MCF 10A (cell line): ENCODE data around the gene TLR5. TPM values are rescaled to one million over a fixed set of nuclear protein-coding genes. Genes with fewer than 3 reads are reported as not detected.

Experiments used
- BruUV-seq: library from RNA; stranded (reverse); fragments of 400-500 nt; replicated peaks from 2 replicates; lab custom pipeline; 2021; lab: Mats Ljungman, UMichigan
- CTCF ChIA-PET: fragments of 300-600 bp; sonication (Branson Sonifier 250); formaldehyde crosslinking; extraction: SDS; loops from one replicate; lab custom pipeline; 2021; ENCODE audit warnings: antibody characterized with exemption, inconsistent platforms; lab: Yijun Ruan, JAX
- POLR2A ChIA-PET: fragments of 300-600, 350-650 bp; sonication (Branson Sonifier 250); formaldehyde crosslinking; extraction: SDS; loops from one replicate; lab custom pipeline; 2020; ENCODE audit warnings: antibody characterized with exemption, inconsistent platforms; lab: Yijun Ruan, JAX
- DNase-seq: peaks from one replicate; pipeline ENCODE4 v3.0.0-alpha.2; 2018; ENCODE audit not compliant: unreplicated experiment
- H3K27ac Mint-ChIP-seq: one replicate; pipeline ENCODE4 v1.8.0; 2022; ENCODE audit warnings: mild to moderate bottlenecking, low read depth, mixed read lengths; ENCODE audit not compliant: unreplicated experiment
- H3K27me3 Mint-ChIP-seq: one replicate; pipeline ENCODE4 v1.8.0; 2022; ENCODE audit warnings: mixed read lengths; ENCODE audit not compliant: insufficient read depth, unreplicated experiment
- H3K36me3 Mint-ChIP-seq: one replicate; pipeline ENCODE4 v1.8.0; 2022; ENCODE audit warnings: mild to moderate bottlenecking, moderate library complexity, mixed read lengths; ENCODE audit not compliant: insufficient read depth, unreplicated experiment
- H3K4me1 Mint-ChIP-seq: one replicate; pipeline ENCODE4 v1.8.0; 2022; ENCODE audit warnings: mixed read lengths; ENCODE audit not compliant: insufficient read depth, unreplicated experiment
- H3K4me3 Mint-ChIP-seq: one replicate; pipeline ENCODE4 v1.8.0; 2022; ENCODE audit warnings: mild to moderate bottlenecking, moderate library complexity, mixed read lengths; ENCODE audit not compliant: unreplicated experiment
- H3K9me3 Mint-ChIP-seq: one replicate; pipeline ENCODE4 v1.8.0; 2022; ENCODE audit warnings: mixed read lengths; ENCODE audit not compliant: unreplicated experiment
- CTCF ChIP-seq: fragments of 200-600 bp; IDR thresholded peaks from one replicate; pipeline ENCODE4 v1.8.0; 2022; ENCODE audit warnings: antibody characterized with exemption, mild to moderate bottlenecking; ENCODE audit not compliant: unreplicated experiment
- intact Hi-C: fragments of 100-400 bp; cut with micrococcal nuclease; formaldehyde crosslinking; loops from 2 replicates; pipeline ENCODE4 v1.14.1; 2022
- total RNA-seq: library from RNA; stranded (reverse); gene quantifications from 2 replicates; pipeline ENCODE4 v1.2.3, GENCODE V29; 2022

TLR5 gene
- total RNA-seq, 1 experiment from 2014 or later = 1.5 TPM

DNA sequence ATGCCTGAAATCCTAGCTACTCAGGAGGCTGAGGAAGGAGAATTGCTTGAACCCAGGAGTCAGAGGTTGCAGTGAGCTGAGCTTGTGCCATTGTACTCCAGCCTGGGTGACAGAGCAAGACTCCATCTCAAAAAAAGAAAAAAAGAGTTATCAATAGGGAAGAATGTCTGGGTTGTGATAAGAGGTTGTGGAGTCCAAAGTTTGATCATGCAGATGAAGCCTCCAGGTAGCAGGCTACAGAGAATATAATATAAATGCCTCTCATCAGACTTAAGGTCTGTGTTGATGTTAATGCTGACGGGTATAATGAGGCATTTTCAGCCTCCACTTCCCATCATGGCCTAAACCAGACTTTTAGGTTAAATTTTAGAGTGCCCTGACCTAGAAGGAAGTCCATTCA, 24.6 kb downstream of the TLR5 start:
- no TSS peak for BruUV-seq
- DNase-seq = no peak
- no peaks in the 10 kb centered on the region for H3K27me3 Mint-ChIP-seq
- peaks cover 8% of the 10 kb centered on the region for H3K9me3 Mint-ChIP-seq
- no peaks in the 10 kb centered on the region for H3K36me3 Mint-ChIP-seq
- ChIA-PET POLR2A (interaction anchor here (1.7 kb wide), 1 partner anchor 9 kb away, joined by 3 read pairs; no protein-coding TSS in a partner anchor), CTCF (interaction anchor here (1.0 to 4.8 kb wide), 3 partner anchors 8 to 30 kb away, joined by 3 to 29 read pairs (median 4); no protein-coding TSS in a partner anchor)
- H3K27ac Mint-ChIP-seq = no peak overlapping the region
- no peak for TF ChIP-seq CTCF
- H3K4me1 Mint-ChIP-seq = peaks cover 3% of the 10 kb centered on the region
- no peak overlapping the region for H3K4me3 Mint-ChIP-seq
- intact Hi-C loops = no loop called here

- no peak for TF ChIP-seq CTCF
- ChIA-PET POLR2A (no interaction called here), CTCF (interaction anchor here (0.5 to 7.2 kb wide), 3 partner anchors 16 to 404 kb away, joined by 3 to 35 read pairs (median 29); no protein-coding TSS in a partner anchor)
- H3K27me3 Mint-ChIP-seq = no peaks in the 10 kb centered on the region
- intact Hi-C loops = no loop called here
- H3K9me3 Mint-ChIP-seq = peaks cover 8% of the 10 kb centered on the region
- no TSS peak for BruUV-seq
- H3K4me3 Mint-ChIP-seq = no peak overlapping the region
- no peaks in the 10 kb centered on the region for H3K36me3 Mint-ChIP-seq
- H3K27ac Mint-ChIP-seq = no peak overlapping the region
- H3K4me1 Mint-ChIP-seq = no peaks in the 10 kb centered on the region
- no peak for DNase-seq
Measured at GRCh38 chr1:223116950-223117349, 26.1 kb downstream of the TLR5 start.

DNA sequence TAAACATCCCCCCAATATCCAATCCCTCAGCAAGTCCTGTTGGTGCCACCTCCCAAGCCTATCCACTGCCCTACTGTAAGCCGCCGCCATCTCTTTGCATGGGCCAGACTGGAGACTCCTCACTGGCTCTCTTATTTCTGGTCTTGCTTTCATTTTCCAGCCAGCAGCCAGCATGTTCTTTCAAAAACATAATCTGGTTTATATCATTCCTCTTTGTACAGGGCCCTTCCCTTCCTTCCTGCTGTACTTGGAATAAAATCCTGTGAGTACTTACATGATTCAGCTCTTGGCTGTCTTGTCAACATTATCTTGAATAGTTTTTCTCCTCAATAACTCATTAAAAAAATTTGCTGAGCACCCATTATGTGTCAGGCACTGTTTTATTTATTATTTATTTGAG, 28.2 kb downstream of the TLR5 start:
- POLR2A ChIA-PET = no interaction called here
- Mint-ChIP-seq H3K9me3 (peaks cover 8% of the 10 kb centered on the region), H3K36me3 (no peaks in the 10 kb centered on the region), H3K4me1 (peaks cover 3% of the 10 kb centered on the region), H3K27me3 (no peaks in the 10 kb centered on the region), H3K27ac (no peak overlapping the region), H3K4me3 (no peak overlapping the region)
- intact Hi-C loops = no loop called here
- CTCF ChIA-PET = interaction anchor here (0.6 to 7.2 kb wide), 8 partner anchors 9 to 378 kb away, joined by 3 to 94 read pairs (median 13); partner anchors contain the start of gene FAM177B
- no peak for TF ChIP-seq CTCF
- no TSS peak for BruUV-seq
- DNase-seq = no peak

- Mint-ChIP-seq H3K4me3 (no peak overlapping the region), H3K27ac (no peak overlapping the region), H3K27me3 (no peaks in the 10 kb centered on the region), H3K9me3 (peaks cover 8% of the 10 kb centered on the region), H3K36me3 (no peaks in the 10 kb centered on the region), H3K4me1 (peaks cover 15% of the 10 kb centered on the region)
- POLR2A ChIA-PET = interaction anchor here (0.7 kb wide), 1 partner anchor 30 kb away, joined by 3 read pairs; no protein-coding TSS in a partner anchor
- no peak for TF ChIP-seq CTCF
- BruUV-seq = no TSS peak
- no peak for DNase-seq
- intact Hi-C loops = no loop called here
- CTCF ChIA-PET = interaction anchor here (0.8 to 7.2 kb wide), 5 partner anchors 13 to 573 kb away, joined by 3 to 94 read pairs (median 5); no protein-coding TSS in a partner anchor
Measured at GRCh38 chr1:223110952-223111351, 32.1 kb downstream of the TLR5 start.
